ENCODE measurements around the gene LRSAM1. TPM values are rescaled to one million over a fixed set of nuclear protein-coding genes. Genes with fewer than 3 reads are reported as not detected.

LRSAM1 gene
- total RNA-seq, 1 donor from 2014 or later = 35.4 TPM

GRCh38 chr9:127473932-127474331, 22.6 kb downstream of the LRSAM1 start:
- TF ChIP-seq CTCF (IDR thresholded peaks at IDR 0.05; ENCODE audit: borderline replicate concordance) = no peak
- Histone ChIP-seq H3K4me3 (no peak overlapping the region), H3K27me3 (ENCODE audit: low read depth) (no peaks in the 10 kb centered on the region), H3K9me3 (replicated peaks) (no peaks in the 10 kb centered on the region), H3K4me1 (peaks cover 18% of the 10 kb centered on the region), H3K27ac (replicated peaks) (peak overlapping the region; percentile 84), H3K36me3 (peaks cover 65% of the 10 kb centered on the region)
- intact Hi-C loops (cut with micrococcal nuclease) = no loop called here
- no peak for DNase-seq

GRCh38 chr9:127474592-127474991, 23.3 kb downstream of the LRSAM1 start:
- Histone ChIP-seq H3K27me3 (ENCODE audit: low read depth) (no peaks in the 10 kb centered on the region), H3K4me3 (no peak overlapping the region), H3K36me3 (peaks cover 65% of the 10 kb centered on the region), H3K27ac (replicated peaks) (peak overlapping the region; percentile 84), H3K9me3 (replicated peaks) (no peaks in the 10 kb centered on the region), H3K4me1 (peaks cover 18% of the 10 kb centered on the region)
- no peak for DNase-seq
- TF ChIP-seq CTCF (IDR thresholded peaks at IDR 0.05; ENCODE audit: borderline replicate concordance) = no peak
- intact Hi-C loops (cut with micrococcal nuclease) = no loop called here

GRCh38 chr9:127479507-127480081, 28.3 kb downstream of the LRSAM1 start:
- H3K4me1 ChIP-seq = peaks cover 2% of the 10 kb centered on the region
- H3K36me3 ChIP-seq = peaks cover 89% of the 10 kb centered on the region
- no peak overlapping the region for H3K27ac ChIP-seq (replicated peaks)
- no peak for TF ChIP-seq CTCF (IDR thresholded peaks at IDR 0.05; ENCODE audit: borderline replicate concordance)
- H3K27me3 ChIP-seq (ENCODE audit: low read depth) = no peaks in the 10 kb centered on the region
- no peak overlapping the region for H3K4me3 ChIP-seq
- DNase-seq = no peak
- no peaks in the 10 kb centered on the region for H3K9me3 ChIP-seq (replicated peaks)
- intact Hi-C loops (cut with micrococcal nuclease) = no loop called here

- Histone ChIP-seq H3K27me3 (ENCODE audit: low read depth) (no peaks in the 10 kb centered on the region), H3K27ac (replicated peaks) (no peak overlapping the region), H3K36me3 (peaks cover 94% of the 10 kb centered on the region), H3K9me3 (replicated peaks) (no peaks in the 10 kb centered on the region), H3K4me3 (no peak overlapping the region), H3K4me1 (no peaks in the 10 kb centered on the region)
- TF ChIP-seq CTCF (IDR thresholded peaks at IDR 0.05; ENCODE audit: borderline replicate concordance) = no peak
- no peak for DNase-seq
- intact Hi-C loops (cut with micrococcal nuclease) = no loop called here
Observed at GRCh38 chr9:127482662-127483061, 31.4 kb downstream of the LRSAM1 start.

- Histone ChIP-seq H3K9me3 (replicated peaks) (no peaks in the 10 kb centered on the region), H3K4me3 (no peak overlapping the region), H3K4me1 (no peaks in the 10 kb centered on the region), H3K27me3 (ENCODE audit: low read depth) (no peaks in the 10 kb centered on the region), H3K36me3 (peaks cover 97% of the 10 kb centered on the region), H3K27ac (replicated peaks) (no peak overlapping the region)
- intact Hi-C loops (cut with micrococcal nuclease) = no loop called here
- no peak for TF ChIP-seq CTCF (IDR thresholded peaks at IDR 0.05; ENCODE audit: borderline replicate concordance)
- DNase-seq = no peak
Observed at GRCh38 chr9:127485995-127486394, 34.7 kb downstream of the LRSAM1 start.

Data from left ventricle myocardium inferior (tissue), 1 donor.